Naive B cell (primary cell): Measurements from ENCODE around the gene SMYD3. TPM values are rescaled to one million over a fixed set of nuclear protein-coding genes. Genes with fewer than 3 reads are reported as not detected.

Source experiments
- ATAC-seq, 2 donors: fragments of 150-1000 bp; cut with Tn5 transposase; 2 replicates each; pipeline ENCODE4 v1.10.0; 2021; ENCODE audit warnings: low read depth in 2 of 2, mild to moderate bottlenecking in 2 of 2, moderate library complexity in 2 of 2
- DNase-seq: peaks from one replicate; pipeline ENCODE4 v3.0.0; 2022
- H3K27ac Mint-ChIP-seq, 6 donors: one replicate each; pipeline ENCODE4 v1.8.0; 2020 to 2022; ENCODE audit warnings: mild to moderate bottlenecking in 6 of 6, mixed read lengths in 6 of 6, moderate library complexity in 5 of 6, inconsistent platforms in 2 of 6
- H3K27me3 Mint-ChIP-seq, 3 donors: one replicate each; pipeline ENCODE4 v1.8.0; 2021 to 2022; ENCODE audit warnings: mixed read lengths in 3 of 3, mild to moderate bottlenecking in 1 of 3
- H3K36me3 Mint-ChIP-seq, 2 donors: one replicate each; pipeline ENCODE4 v1.8.0; 2020 to 2022; ENCODE audit warnings: mixed read lengths in 2 of 2, inconsistent platforms in 1 of 2, mild to moderate bottlenecking in 1 of 2
- H3K4me1 Mint-ChIP-seq, 3 donors: one replicate each; pipeline ENCODE4 v1.8.0; 2020 to 2022; ENCODE audit warnings: mixed read lengths in 3 of 3, inconsistent platforms in 1 of 3, mild to moderate bottlenecking in 1 of 3, moderate library complexity in 1 of 3
- H3K4me3 Mint-ChIP-seq, 8 donors: one replicate each; pipeline ENCODE4 v1.8.0; 2020 to 2022; ENCODE audit warnings: mild to moderate bottlenecking in 8 of 8, mixed read lengths in 8 of 8, moderate library complexity in 8 of 8, inconsistent platforms in 2 of 8
- H3K9me3 Mint-ChIP-seq, 7 donors: one replicate each; pipeline ENCODE4 v1.8.0; 2020 to 2022; ENCODE audit warnings: mixed read lengths in 7 of 7, mild to moderate bottlenecking in 5 of 7, inconsistent platforms in 2 of 7, moderate library complexity in 1 of 7
- polyA plus RNA-seq, 6 donors: library from polyadenylated mRNA; unstranded; fragments of 300-500 nt; fragmentation: Illumina TruSeq; gene quantifications; one replicate each; pipeline ENCODE4 v1.2.3, GENCODE V29; 2021; ENCODE audit warnings: low read depth in 6 of 6

Gene SMYD3
- polyA plus RNA-seq, 6 donors from 2014 or later: 15.8 to 27.3 (median 19.5) TPM

DNA sequence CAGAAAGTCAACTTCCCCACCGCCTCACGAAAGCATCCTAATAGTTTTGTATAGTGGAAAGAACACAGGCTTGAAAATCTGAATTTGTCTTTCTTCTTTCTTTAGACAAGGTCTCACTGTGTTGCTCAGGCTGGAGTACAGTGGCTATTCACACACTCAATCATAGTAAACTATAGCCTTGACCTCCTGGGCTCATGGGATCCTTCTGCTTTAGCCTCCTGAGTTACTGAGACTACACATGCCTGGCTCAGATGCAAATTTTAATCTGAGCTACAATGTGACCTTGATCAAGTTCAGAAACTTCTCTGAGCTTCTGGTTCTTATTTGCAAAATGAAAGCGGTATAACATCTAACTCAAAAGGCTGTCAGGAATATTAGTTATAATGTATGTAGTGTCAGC, 362.1 kb downstream of the SMYD3 start:
- Mint-ChIP-seq H3K4me3 (no peak overlapping the region), H3K9me3 (peaks cover 0 to 18% (median 8%) of the 10 kb centered on the region in 7 donors), H3K27ac (no peak overlapping the region), H3K36me3 (peaks cover 9 to 32% of the 10 kb centered on the region in 2 donors), H3K27me3 (no peaks in the 10 kb centered on the region), H3K4me1 (no peaks in the 10 kb centered on the region)
- DNase-seq (no peak), ATAC-seq (no peak)

DNA sequence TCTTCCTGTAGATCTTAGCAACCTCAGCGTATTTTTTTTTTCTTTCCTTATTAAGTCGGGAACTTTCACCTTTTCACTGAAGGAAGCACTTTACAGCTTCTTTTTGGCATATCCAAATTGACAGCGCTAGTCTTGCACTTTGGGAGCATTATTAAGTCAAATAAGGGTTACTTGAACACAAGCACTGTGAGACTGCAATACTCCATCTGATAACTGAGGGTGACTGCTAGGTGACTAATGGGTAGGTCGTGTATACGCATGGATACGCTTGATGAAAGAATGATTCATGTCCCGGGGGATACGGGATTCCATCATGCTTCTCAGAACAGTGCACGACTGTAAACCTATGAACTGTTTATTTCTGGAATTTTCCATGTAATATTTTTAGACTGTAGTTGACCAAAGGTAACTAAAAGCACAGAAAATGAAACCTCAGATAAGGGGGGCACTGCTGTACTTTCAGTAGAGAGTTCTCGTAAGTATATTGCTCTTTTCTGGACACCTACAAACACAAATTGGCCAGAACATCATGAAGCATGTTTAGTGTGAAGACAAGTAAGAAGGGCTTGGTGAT, 364.7 kb downstream of the SMYD3 start:
- Mint-ChIP-seq H3K27me3 (no peaks in the 10 kb centered on the region), H3K4me3 (no peak overlapping the region), H3K4me1 (no peaks in the 10 kb centered on the region), H3K36me3 (peaks cover 0 to 14% of the 10 kb centered on the region in 2 donors), H3K9me3 (peaks cover 0 to 5% (median 0%) of the 10 kb centered on the region in 7 donors), H3K27ac (no peak overlapping the region)
- ATAC-seq (no peak), DNase-seq (no peak)

DNA sequence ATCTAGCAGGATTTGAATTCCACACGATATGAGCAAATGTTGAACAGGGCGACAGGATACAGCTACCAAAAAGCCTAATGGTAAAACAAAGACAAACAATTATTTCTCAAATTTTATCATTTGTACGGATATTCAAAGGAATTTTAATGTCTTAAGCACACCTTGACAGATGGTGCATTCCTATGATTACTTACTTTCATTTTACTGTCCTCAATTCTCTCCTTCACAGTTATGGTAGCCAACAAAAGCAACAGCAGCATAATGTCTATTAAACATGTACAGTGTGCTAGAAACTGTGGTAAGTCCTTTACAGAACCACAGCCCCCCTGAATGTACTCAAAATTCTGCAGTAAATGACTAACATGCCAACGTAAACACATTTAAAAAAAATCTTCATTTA, 365.8 kb downstream of the SMYD3 start:
- no peak overlapping the region for H3K27ac Mint-ChIP-seq
- H3K9me3 Mint-ChIP-seq: peaks cover 0 to 5% (median 0%) of the 10 kb centered on the region in 7 donors
- H3K4me1 Mint-ChIP-seq: no peaks in the 10 kb centered on the region
- no peaks in the 10 kb centered on the region for H3K27me3 Mint-ChIP-seq
- H3K4me3 Mint-ChIP-seq: no peak overlapping the region
- ATAC-seq: no peak
- peaks cover 0 to 14% of the 10 kb centered on the region in 2 donors for H3K36me3 Mint-ChIP-seq
- DNase-seq: no peak

DNA sequence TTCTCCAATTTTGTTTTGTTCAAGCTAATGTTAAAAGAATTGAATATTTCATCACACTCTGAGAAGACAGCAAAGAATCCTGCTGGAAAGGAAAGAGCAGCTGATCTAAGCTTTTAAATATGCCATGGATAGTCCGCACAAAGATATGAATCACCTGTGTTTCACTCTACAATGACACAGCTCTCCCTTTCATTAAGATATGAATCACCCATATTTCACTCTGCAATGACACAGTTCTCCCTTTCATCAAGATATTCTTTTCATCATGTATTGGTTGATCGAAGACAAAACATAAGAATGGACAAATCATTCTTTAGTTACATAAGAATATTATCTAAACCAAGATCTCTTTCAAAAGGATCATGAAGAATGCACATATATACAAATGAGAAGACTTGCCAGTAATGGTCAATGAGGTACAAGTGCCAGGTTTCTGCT, 367.3 kb downstream of the SMYD3 start:
- DNase-seq: no peak

DNA sequence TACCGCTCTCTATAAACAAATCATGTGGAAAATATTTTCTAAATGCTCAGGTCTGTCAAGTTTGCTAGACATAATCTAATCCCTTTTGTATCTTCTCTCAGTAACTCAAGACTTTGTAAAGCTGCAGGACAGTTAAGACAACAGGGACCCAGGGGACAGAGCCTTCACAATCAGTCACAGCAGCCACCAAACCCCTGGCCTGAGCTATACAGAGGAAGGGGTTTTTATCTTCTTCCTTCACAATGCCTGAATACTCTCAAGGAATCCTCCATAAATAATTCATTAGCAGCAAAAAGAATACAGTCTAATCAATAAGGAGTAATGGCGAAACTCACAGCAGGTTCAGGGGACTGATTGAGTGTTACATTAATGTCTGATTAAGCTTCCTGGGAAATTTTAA, 368.3 kb downstream of the SMYD3 start:
- Mint-ChIP-seq H3K27ac (no peak overlapping the region), H3K4me3 (no peak overlapping the region), H3K9me3 (no peaks in the 10 kb centered on the region), H3K4me1 (no peaks in the 10 kb centered on the region), H3K36me3 (peaks cover 0 to 10% of the 10 kb centered on the region in 2 donors), H3K27me3 (no peaks in the 10 kb centered on the region)
- DNase-seq (no peak), ATAC-seq (no peak)

More for the DNA sequence above, 367.3 kb downstream of the SMYD3 start:
- Mint-ChIP-seq H3K4me1 (no peaks in the 10 kb centered on the region), H3K4me3 (no peak overlapping the region), H3K27me3 (no peaks in the 10 kb centered on the region), H3K27ac (no peak overlapping the region), H3K36me3 (peaks cover 0 to 10% of the 10 kb centered on the region in 2 donors), H3K9me3 (no peaks in the 10 kb centered on the region)
- no peak for ATAC-seq

DNA sequence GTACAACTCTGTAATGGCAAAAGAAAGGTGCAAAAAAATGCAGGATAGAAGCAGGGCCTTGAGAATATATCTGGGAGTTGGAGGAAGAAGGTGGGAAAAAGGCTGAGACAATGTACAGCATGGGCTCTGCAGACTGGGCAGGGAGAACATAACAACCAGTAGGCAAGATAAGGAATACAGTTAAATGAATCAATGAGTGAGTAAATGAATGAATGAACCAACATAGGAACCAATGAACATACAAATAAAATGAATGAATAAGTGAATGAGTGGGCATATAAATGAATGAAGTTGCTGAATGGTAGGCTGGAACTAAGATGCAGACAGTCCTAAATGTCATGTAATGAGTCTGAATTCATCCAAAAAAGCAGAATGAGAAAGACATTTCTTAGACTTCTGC, 370.6 kb downstream of the SMYD3 start:
- Mint-ChIP-seq H3K27me3 (no peaks in the 10 kb centered on the region), H3K9me3 (no peaks in the 10 kb centered on the region), H3K4me1 (no peaks in the 10 kb centered on the region), H3K27ac (no peak overlapping the region), H3K4me3 (no peak overlapping the region), H3K36me3 (peaks cover 0 to 8% of the 10 kb centered on the region in 2 donors)
- DNase-seq: no peak
- no peak for ATAC-seq

DNA sequence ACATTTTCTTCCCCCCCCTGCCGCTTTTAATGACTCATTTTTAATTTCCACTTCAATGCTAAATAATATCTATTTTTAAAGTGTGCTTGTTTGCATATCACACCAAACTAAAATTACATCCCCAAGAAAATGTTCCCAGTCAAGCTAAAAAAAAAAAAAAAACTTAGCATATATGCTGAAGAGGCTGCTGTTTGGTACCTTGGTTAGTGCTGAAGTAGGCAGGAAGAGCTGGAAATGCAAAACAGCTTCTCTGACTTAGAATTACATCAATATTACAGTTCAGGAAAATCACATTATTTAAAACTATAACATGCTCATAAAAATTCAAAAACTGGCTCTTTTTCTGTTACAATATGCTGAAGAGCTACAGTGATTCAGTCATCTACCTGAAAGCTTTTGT, 372.3 kb downstream of the SMYD3 start:
- ATAC-seq: no peak
- H3K27ac Mint-ChIP-seq: no peak overlapping the region

DNA sequence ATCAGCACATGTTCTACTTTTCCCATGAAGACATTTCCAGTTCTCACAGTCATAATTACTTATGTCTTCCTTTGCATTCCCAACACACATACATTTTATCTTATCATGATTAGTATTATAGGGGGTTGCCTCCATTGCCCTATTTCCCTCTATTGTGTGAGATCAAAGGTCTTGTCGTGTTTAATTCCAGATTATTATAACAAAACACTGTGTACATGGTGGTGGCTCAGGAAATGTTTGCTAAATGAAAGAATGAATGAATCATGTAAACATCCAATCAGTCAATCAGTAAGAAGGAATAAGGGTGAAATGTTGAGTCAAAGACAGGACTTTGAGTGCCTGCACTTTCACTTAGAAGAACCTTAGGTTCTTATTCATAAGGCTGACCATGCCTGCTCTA, 376.0 kb downstream of the SMYD3 start:
- H3K27ac Mint-ChIP-seq: no peak overlapping the region
- no peak for ATAC-seq
- peaks cover 0 to 8% of the 10 kb centered on the region in 2 donors for H3K36me3 Mint-ChIP-seq
- H3K9me3 Mint-ChIP-seq: no peaks in the 10 kb centered on the region
- H3K4me1 Mint-ChIP-seq: no peaks in the 10 kb centered on the region
- H3K27me3 Mint-ChIP-seq: no peaks in the 10 kb centered on the region
- no peak overlapping the region for H3K4me3 Mint-ChIP-seq
- DNase-seq: no peak

More for the DNA sequence above, 372.3 kb downstream of the SMYD3 start:
- no peak for DNase-seq
- no peak overlapping the region for H3K4me3 Mint-ChIP-seq
- H3K4me1 Mint-ChIP-seq: no peaks in the 10 kb centered on the region
- H3K9me3 Mint-ChIP-seq: no peaks in the 10 kb centered on the region
- peaks cover 0 to 8% of the 10 kb centered on the region in 2 donors for H3K36me3 Mint-ChIP-seq
- H3K27me3 Mint-ChIP-seq: no peaks in the 10 kb centered on the region

DNA sequence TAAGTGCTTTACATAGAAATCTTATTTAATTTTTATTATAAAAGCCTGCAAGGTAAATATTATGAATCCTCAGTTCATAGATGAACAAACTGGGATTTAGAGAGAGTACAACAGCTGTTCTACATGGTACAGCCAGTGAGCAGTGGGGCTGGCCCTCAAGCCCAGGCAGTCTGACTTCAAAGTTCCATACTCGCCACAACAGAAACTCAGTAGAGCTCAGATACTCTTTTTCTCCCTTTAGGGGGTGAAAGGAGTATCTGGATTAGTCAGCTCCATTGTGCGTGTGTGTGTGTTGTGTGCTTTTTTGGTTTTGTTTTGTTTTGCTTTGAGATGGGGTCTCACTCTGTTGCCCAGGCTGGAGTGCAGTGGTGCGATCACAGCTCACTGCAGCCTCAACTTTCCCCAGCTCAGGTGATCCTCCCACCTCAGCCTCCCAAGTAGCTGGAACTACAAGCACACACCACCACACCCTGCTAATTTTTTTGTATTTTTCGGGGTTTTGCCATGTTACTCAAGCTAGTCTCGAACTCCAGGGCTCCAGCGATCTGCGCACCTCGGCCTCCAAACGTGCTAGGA, 378.5 kb downstream of the SMYD3 start:
- no peaks in the 10 kb centered on the region for H3K27me3 Mint-ChIP-seq
- H3K4me1 Mint-ChIP-seq: no peaks in the 10 kb centered on the region
- no peak for ATAC-seq
- peaks cover 0 to 17% of the 10 kb centered on the region in 2 donors for H3K36me3 Mint-ChIP-seq
- no peaks in the 10 kb centered on the region for H3K9me3 Mint-ChIP-seq
- no peak for DNase-seq
- H3K4me3 Mint-ChIP-seq: no peak overlapping the region
- H3K27ac Mint-ChIP-seq: peak overlapping the region in 1 of 6 donors; percentile 76

DNA sequence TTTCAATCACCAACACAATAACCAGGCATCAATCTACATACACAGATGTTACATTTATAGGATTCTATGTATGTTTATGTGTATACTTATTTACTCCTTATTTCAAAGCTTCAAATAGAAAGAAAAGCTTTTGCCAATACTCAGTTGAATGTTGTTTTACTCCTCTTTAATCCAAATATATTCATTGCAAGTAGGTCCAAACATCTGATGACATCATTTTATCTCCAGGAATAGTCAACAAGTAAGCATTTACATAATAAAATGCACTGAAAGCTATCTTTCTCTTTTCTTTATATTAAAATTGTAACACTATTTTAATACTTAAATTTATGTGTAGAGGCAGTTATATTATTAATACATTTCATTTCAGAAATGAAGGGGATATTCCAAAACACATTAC, 380.5 kb downstream of the SMYD3 start:
- no peak for DNase-seq
- Mint-ChIP-seq H3K27me3 (no peaks in the 10 kb centered on the region), H3K4me3 (no peak overlapping the region), H3K36me3 (peaks cover 0 to 17% of the 10 kb centered on the region in 2 donors), H3K4me1 (no peaks in the 10 kb centered on the region), H3K27ac (no peak overlapping the region), H3K9me3 (no peaks in the 10 kb centered on the region)
- no peak for ATAC-seq

DNA sequence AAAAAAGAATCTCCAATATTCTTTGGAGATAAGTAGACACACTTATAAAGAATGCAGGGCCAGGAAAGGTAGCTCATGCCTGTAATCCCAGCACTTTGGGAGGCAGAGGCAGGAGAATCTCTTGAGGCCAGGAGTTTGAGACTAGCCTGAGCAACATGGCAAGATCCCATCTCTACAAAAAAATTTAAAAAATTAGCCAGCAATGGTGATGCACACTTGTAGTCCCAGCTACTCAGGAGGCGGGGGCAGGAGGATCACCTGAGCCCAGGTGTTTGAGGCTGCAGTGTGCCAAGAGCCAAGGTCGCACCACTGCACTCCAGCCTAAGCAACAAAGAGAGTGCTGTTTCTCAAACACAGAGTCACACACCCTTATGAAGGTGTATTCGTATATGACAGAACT, 385.0 kb downstream of the SMYD3 start:
- H3K4me3 Mint-ChIP-seq: no peak overlapping the region
- H3K27ac Mint-ChIP-seq: peak overlapping the region in 1 of 6 donors; percentile 83
- H3K4me1 Mint-ChIP-seq: peaks cover 4 to 8% (median 6%) of the 10 kb centered on the region in 3 donors
- H3K9me3 Mint-ChIP-seq: peaks cover 0 to 4% (median 0%) of the 10 kb centered on the region in 7 donors
- no peaks in the 10 kb centered on the region for H3K27me3 Mint-ChIP-seq
- DNase-seq: no peak
- H3K36me3 Mint-ChIP-seq: peaks cover 0 to 13% of the 10 kb centered on the region in 2 donors
- ATAC-seq: no peak

DNA sequence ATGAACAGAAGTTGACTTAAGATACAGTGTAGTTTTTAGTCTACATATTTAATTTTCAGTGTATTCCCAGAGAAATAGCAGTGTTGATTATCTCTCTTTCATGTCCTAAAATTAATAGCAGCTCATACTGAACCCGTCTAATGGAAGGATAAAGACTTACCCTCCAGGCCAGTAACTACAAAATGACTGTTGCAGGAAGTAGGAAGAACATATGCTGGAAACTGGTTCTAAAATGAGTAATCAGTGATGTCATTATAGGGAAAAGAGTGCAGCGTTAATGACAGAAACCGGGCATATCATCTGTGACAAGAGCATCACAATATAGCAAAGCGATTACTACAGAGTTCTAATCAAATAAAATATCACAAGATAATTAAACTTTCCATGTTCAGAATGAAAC, 385.5 kb downstream of the SMYD3 start:
- Mint-ChIP-seq H3K27ac (no peak overlapping the region), H3K27me3 (no peaks in the 10 kb centered on the region), H3K36me3 (peaks cover 0 to 13% of the 10 kb centered on the region in 2 donors), H3K9me3 (peaks cover 0 to 4% (median 0%) of the 10 kb centered on the region in 7 donors), H3K4me1 (peaks cover 4 to 13% (median 6%) of the 10 kb centered on the region in 3 donors), H3K4me3 (no peak overlapping the region)
- no peak for ATAC-seq
- DNase-seq: no peak

DNA sequence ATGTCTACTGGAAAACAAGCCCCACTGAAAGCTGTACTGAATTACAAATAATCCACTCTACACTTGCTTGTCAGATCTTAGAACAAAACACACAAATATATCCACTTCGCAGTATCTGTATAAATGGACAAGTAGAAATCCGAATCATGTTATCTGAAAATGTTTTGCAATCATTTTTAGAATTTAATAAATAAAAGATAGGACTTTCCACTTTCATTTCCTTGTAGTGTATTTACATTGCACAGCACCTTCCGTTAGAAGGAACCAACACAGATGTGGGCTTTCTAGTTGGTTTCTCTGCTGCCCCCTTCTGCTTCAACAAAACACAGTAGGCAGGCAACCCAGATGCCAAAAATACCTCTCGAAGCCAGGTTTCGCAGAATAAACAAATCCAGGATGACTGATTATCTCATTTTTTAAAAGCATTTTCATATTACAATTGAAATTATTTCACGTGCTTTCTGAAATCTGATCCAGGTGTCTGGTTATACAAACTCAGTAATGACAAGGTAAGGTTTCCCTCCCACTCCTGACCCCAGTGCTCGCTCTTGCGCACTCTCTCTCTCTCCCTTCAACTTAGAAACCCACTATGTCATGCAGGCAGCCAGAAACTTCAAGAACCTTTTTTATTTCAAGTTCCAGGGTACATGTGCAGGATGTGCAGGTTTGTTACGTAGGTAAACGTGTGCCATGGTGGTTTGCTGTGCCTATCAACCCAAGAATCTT, 389.9 kb downstream of the SMYD3 start:
- H3K4me1 Mint-ChIP-seq: peaks cover 17 to 40% (median 25%) of the 10 kb centered on the region in 3 donors
- H3K4me3 Mint-ChIP-seq: peak overlapping the region; percentile 42 to 86 (median 72)
- H3K9me3 Mint-ChIP-seq: peaks cover 0 to 4% (median 0%) of the 10 kb centered on the region in 7 donors
- peaks cover 4 to 6% of the 10 kb centered on the region in 2 donors for H3K36me3 Mint-ChIP-seq
- ATAC-seq (peak; percentile 91 to 94), DNase-seq (peak; percentile 51)
- no peaks in the 10 kb centered on the region for H3K27me3 Mint-ChIP-seq
- peak overlapping the region; percentile 36 to 91 (median 71) for H3K27ac Mint-ChIP-seq

DNA sequence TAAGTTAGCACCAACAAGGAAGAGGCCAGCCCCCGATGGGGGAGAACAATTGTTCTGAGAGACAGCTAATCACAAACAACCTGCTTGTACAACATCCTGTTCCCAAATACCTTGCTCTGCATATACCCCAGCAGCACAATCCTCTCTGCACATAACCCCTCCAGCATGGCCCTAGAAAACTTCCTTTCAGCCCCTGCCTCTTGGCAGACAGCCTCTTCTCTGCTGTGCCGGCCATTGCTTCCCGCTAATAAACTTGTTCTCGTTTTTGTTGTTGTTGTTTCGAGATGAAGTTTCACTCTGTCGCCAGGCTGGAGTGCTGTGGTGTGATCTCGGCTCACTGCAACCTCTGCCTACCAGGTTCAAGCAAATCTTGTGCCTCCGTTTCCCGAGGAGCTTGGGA, 392.7 kb downstream of the SMYD3 start:
- peaks cover 2 to 6% of the 10 kb centered on the region in 2 donors for H3K36me3 Mint-ChIP-seq
- no peaks in the 10 kb centered on the region for H3K27me3 Mint-ChIP-seq
- H3K9me3 Mint-ChIP-seq: peaks cover 0 to 6% (median 0%) of the 10 kb centered on the region in 7 donors
- DNase-seq: no peak
- H3K4me3 Mint-ChIP-seq: no peak overlapping the region
- no peak for ATAC-seq
- H3K4me1 Mint-ChIP-seq: peaks cover 17 to 40% (median 25%) of the 10 kb centered on the region in 3 donors
- peak overlapping the region in 5 of 6 donors; percentile 35 to 89 (median 42) for H3K27ac Mint-ChIP-seq
